ENCODE measurements around the gene LMOD3. TPM values are rescaled to one million over a fixed set of nuclear protein-coding genes. Genes with fewer than 3 reads are reported as not detected.

The LMOD3 gene
- total and polyA plus RNA-seq, 4 donors, result 0.12 TPM; not detected in 3

- Histone ChIP-seq H3K4me1 (ENCODE audit: control insufficient read depth in 1 of 2, insufficient read depth in 2 of 2, low read length in 2 of 2) (no peaks in the 10 kb centered on the region), H3K27me3 (ENCODE audit: control insufficient read depth in 1 of 2, insufficient read depth in 2 of 2, low read length in 1 of 2) (no peaks in the 10 kb centered on the region), H3K4me3 (ENCODE audit: low read length in 2 of 2) (no peak overlapping the region), H3K36me3 (ENCODE audit: control insufficient read depth in 1 of 2, insufficient read depth in 2 of 2, low read length in 1 of 2) (peaks cover 0 to 2% of the 10 kb centered on the region in 2 donors), H3K27ac (ENCODE audit: low read depth in 1 of 2, low read length in 2 of 2) (no peak overlapping the region), H3K9me3 (ENCODE audit: control insufficient read depth, low read length) (no peaks in the 10 kb centered on the region)
- ATAC-seq (ENCODE audit: low FRiP score), result no peak
- WGBS, 2 donors, result 92 to 95% methylated on average over 3 of the region's 3 CpGs
- DNase-seq, result no peak
- intact Hi-C loops (cut with DNase I), result no loop called here
Measured at GRCh38 chr3:69072928-69073327, 49.5 kb downstream of the LMOD3 start.

GRCh38 chr3:69066121-69066520 is 56.3 kb downstream of the LMOD3 start:
- 80 to 89% methylated on average over 4 of the region's 4 CpGs for WGBS, 2 donors
- Histone ChIP-seq H3K36me3 (ENCODE audit: control insufficient read depth in 1 of 2, insufficient read depth in 2 of 2, low read length in 1 of 2) (peaks cover 2% of the 10 kb centered on the region in 2 donors), H3K4me3 (ENCODE audit: low read length in 2 of 2) (no peak overlapping the region), H3K27me3 (ENCODE audit: control insufficient read depth in 1 of 2, insufficient read depth in 2 of 2, low read length in 1 of 2) (no peaks in the 10 kb centered on the region), H3K9me3 (ENCODE audit: control insufficient read depth, low read length) (no peaks in the 10 kb centered on the region), H3K27ac (ENCODE audit: low read depth in 1 of 2, low read length in 2 of 2) (no peak overlapping the region), H3K4me1 (ENCODE audit: control insufficient read depth in 1 of 2, insufficient read depth in 2 of 2, low read length in 2 of 2) (peaks cover 0 to 1% of the 10 kb centered on the region in 2 donors)
- no peak for ATAC-seq (ENCODE audit: low FRiP score)
- intact Hi-C loops (cut with DNase I), result no loop called here
- no peak for DNase-seq

GRCh38 chr3:69065318-69065964 is 57.0 kb downstream of the LMOD3 start:
- H3K27ac ChIP-seq (ENCODE audit: low read depth in 1 of 2, low read length in 2 of 2), result no peak overlapping the region
- peaks cover 0 to 2% of the 10 kb centered on the region in 2 donors for H3K36me3 ChIP-seq (ENCODE audit: control insufficient read depth in 1 of 2, insufficient read depth in 2 of 2, low read length in 1 of 2)
- ATAC-seq (ENCODE audit: low FRiP score) (no peak), DNase-seq (no peak)
- H3K9me3 ChIP-seq (ENCODE audit: control insufficient read depth, low read length), result no peaks in the 10 kb centered on the region
- intact Hi-C loops (cut with DNase I), result no loop called here
- H3K4me3 ChIP-seq (ENCODE audit: low read length in 2 of 2), result no peak overlapping the region
- no peaks in the 10 kb centered on the region for H3K27me3 ChIP-seq (ENCODE audit: control insufficient read depth in 1 of 2, insufficient read depth in 2 of 2, low read length in 1 of 2)
- H3K4me1 ChIP-seq (ENCODE audit: control insufficient read depth in 1 of 2, insufficient read depth in 2 of 2, low read length in 2 of 2), result peaks cover 0 to 1% of the 10 kb centered on the region in 2 donors
- 96% methylated on average over 6 of the region's 6 CpGs for WGBS, 2 donors

- ATAC-seq (ENCODE audit: low FRiP score) (no peak), DNase-seq (no peak)
- Histone ChIP-seq H3K27me3 (ENCODE audit: control insufficient read depth in 1 of 2, insufficient read depth in 2 of 2, low read length in 1 of 2) (no peaks in the 10 kb centered on the region), H3K4me1 (ENCODE audit: control insufficient read depth in 1 of 2, insufficient read depth in 2 of 2, low read length in 2 of 2) (peaks cover 0 to 1% of the 10 kb centered on the region in 2 donors), H3K27ac (ENCODE audit: low read depth in 1 of 2, low read length in 2 of 2) (no peak overlapping the region), H3K4me3 (ENCODE audit: low read length in 2 of 2) (no peak overlapping the region), H3K36me3 (ENCODE audit: control insufficient read depth in 1 of 2, insufficient read depth in 2 of 2, low read length in 1 of 2) (peaks cover 2% of the 10 kb centered on the region in 2 donors), H3K9me3 (ENCODE audit: control insufficient read depth, low read length) (no peaks in the 10 kb centered on the region)
- WGBS, 2 donors, result 50 to 70% methylated on average over 2 of the region's 2 CpGs
- intact Hi-C loops (cut with DNase I), result no loop called here
Measured at GRCh38 chr3:69063636-69064035, 58.8 kb downstream of the LMOD3 start.

GRCh38 chr3:69059688-69060087 is 62.7 kb downstream of the LMOD3 start:
- Histone ChIP-seq H3K4me1 (ENCODE audit: control insufficient read depth in 1 of 2, insufficient read depth in 2 of 2, low read length in 2 of 2) (no peaks in the 10 kb centered on the region), H3K27me3 (ENCODE audit: control insufficient read depth in 1 of 2, insufficient read depth in 2 of 2, low read length in 1 of 2) (no peaks in the 10 kb centered on the region), H3K4me3 (ENCODE audit: low read length in 2 of 2) (no peak overlapping the region), H3K36me3 (ENCODE audit: control insufficient read depth in 1 of 2, insufficient read depth in 2 of 2, low read length in 1 of 2) (peaks cover 4 to 5% of the 10 kb centered on the region in 2 donors), H3K27ac (ENCODE audit: low read depth in 1 of 2, low read length in 2 of 2) (no peak overlapping the region), H3K9me3 (ENCODE audit: control insufficient read depth, low read length) (no peaks in the 10 kb centered on the region)
- intact Hi-C loops (cut with DNase I), result no loop called here
- ATAC-seq (ENCODE audit: low FRiP score), result no peak
- no peak for DNase-seq

- WGBS, 2 donors, result 89 to 92% methylated on average over 2 of the region's 2 CpGs
- ATAC-seq (ENCODE audit: low FRiP score) (no peak), DNase-seq (no peak)
- Histone ChIP-seq H3K27ac (ENCODE audit: low read depth in 1 of 2, low read length in 2 of 2) (no peak overlapping the region), H3K4me3 (ENCODE audit: low read length in 2 of 2) (no peak overlapping the region), H3K27me3 (ENCODE audit: control insufficient read depth in 1 of 2, insufficient read depth in 2 of 2, low read length in 1 of 2) (no peaks in the 10 kb centered on the region), H3K4me1 (ENCODE audit: control insufficient read depth in 1 of 2, insufficient read depth in 2 of 2, low read length in 2 of 2) (no peaks in the 10 kb centered on the region), H3K9me3 (ENCODE audit: control insufficient read depth, low read length) (no peaks in the 10 kb centered on the region), H3K36me3 (ENCODE audit: control insufficient read depth in 1 of 2, insufficient read depth in 2 of 2, low read length in 1 of 2) (peaks cover 4 to 5% of the 10 kb centered on the region in 2 donors)
- intact Hi-C loops (cut with DNase I), result no loop called here
Measured at GRCh38 chr3:69058947-69059224, 63.5 kb downstream of the LMOD3 start.

GRCh38 chr3:69058180-69058946 is 64.0 kb downstream of the LMOD3 start:
- no peak overlapping the region for H3K27ac ChIP-seq (ENCODE audit: low read depth in 1 of 2, low read length in 2 of 2)
- ATAC-seq (ENCODE audit: low FRiP score) (no peak), DNase-seq (no peak)
- H3K36me3 ChIP-seq (ENCODE audit: control insufficient read depth in 1 of 2, insufficient read depth in 2 of 2, low read length in 1 of 2), result peaks cover 4 to 5% of the 10 kb centered on the region in 2 donors
- intact Hi-C loops (cut with DNase I), result no loop called here
- H3K9me3 ChIP-seq (ENCODE audit: control insufficient read depth, low read length), result no peaks in the 10 kb centered on the region
- 94% methylated on average over 3 of the region's 3 CpGs for WGBS, 2 donors
- no peaks in the 10 kb centered on the region for H3K27me3 ChIP-seq (ENCODE audit: control insufficient read depth in 1 of 2, insufficient read depth in 2 of 2, low read length in 1 of 2)
- H3K4me3 ChIP-seq (ENCODE audit: low read length in 2 of 2), result no peak overlapping the region
- no peaks in the 10 kb centered on the region for H3K4me1 ChIP-seq (ENCODE audit: control insufficient read depth in 1 of 2, insufficient read depth in 2 of 2, low read length in 2 of 2)
